ENCODE measurements around the gene COL24A1. TPM values are rescaled to one million over a fixed set of nuclear protein-coding genes. Genes with fewer than 3 reads are reported as not detected.
A peak's percentile ranks its signal among the peaks of the same experiment; 100 is the strongest.

The COL24A1 gene
- total and polyA plus RNA-seq, 2 of the 8 experiments (the other 6 are each of a cell fraction or from before 2014, with no cell fraction given): 0.23 to 1.1 TPM

DNA sequence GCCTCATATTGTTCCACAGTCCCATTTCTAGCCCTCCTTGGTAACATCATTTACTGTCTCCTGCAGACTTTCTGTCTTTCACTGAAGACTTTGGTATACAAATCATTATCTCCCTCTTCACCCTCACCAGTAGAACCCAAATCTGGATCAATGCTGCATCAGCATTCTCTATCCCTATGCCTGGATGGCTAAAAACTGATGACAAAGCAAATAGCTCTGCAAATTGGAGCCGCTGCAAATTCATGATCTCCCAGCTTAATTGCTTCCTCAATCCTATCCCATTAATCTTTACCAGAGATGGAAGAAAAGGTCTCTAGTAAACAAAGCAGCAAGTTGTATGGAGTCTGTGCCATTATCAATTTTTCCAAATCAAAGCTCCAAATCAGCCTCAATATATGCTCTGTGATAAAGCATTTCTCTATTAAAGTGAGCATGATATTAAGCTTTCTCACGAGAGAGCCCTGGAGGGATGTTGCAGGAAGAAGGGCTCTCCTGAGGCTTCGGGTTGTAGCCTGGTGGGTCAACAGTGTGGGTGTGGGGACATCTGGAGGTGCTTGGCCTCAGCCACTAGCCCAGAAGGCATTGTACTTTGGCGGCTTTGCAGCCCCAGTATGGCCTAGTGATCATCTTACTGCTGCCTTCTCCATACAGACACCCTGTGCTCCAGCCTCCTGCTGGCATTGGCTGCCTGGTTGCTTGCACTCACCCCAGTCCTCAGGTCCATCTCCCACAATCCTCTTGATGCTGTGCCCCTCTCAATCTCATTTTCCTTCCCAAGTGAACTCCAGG is 46.2 kb upstream of the COL24A1 start:
- H3K79me2 ChIP-seq (ENCODE audit: control insufficient read depth in 1 of 2, insufficient read depth in 2 of 2, low read length in 2 of 2): no peaks in the 10 kb centered on the region
- H3K4me3 ChIP-seq (ENCODE audit: extremely low read depth in 1 of 4, insufficient read depth in 2 of 4, low read depth in 3 of 4, low read length in 4 of 4): no peak overlapping the region
- H3K9me3 ChIP-seq (ENCODE audit: insufficient read depth in 2 of 2, low read depth in 1 of 2, low read length in 1 of 2): no peaks in the 10 kb centered on the region
- FAIRE-seq (no peak), DNase-seq (ENCODE audit: low read depth in 1 of 2, low spot score in 2 of 2) (no peak)
- H3K18ac ChIP-seq (ENCODE audit: extremely low read depth, low read length): no peak overlapping the region
- no peak overlapping the region for H3K9ac ChIP-seq (replicated peaks in 1 of 4; ENCODE audit: extremely low read depth in 1 of 4, low read depth in 3 of 4, low read length in 3 of 4)
- H3K56ac ChIP-seq (replicated peaks; ENCODE audit: insufficient read length, low read depth, low read length): no peak overlapping the region
- no peak overlapping the region for H4K5ac ChIP-seq (ENCODE audit: insufficient read length, low read depth, low read length)
- H2AFZ ChIP-seq (ENCODE audit: low read length): no peak overlapping the region
- no peak for TF ChIP-seq SUZ12 (IDR thresholded peaks at IDR 0.05; ENCODE audit: low read length)
- TF ChIP-seq MAFK (IDR thresholded peaks at IDR 0.05; ENCODE audit: low read depth, low read length): 0 out of 2 replicates have a peak, but pooled peaks have one; percentile 26
- TF ChIP-seq SAP30 (IDR thresholded peaks at IDR 0.05; ENCODE audit: insufficient read depth, insufficient replicate concordance, low read length): no peak
- H3K27ac ChIP-seq (ENCODE audit: low read depth, low read length): no peak overlapping the region
- H2BK12ac ChIP-seq (ENCODE audit: low read depth, low read length): no peak overlapping the region
- H4K91ac ChIP-seq (replicated peaks; ENCODE audit: insufficient read length, low read length): no peak overlapping the region
- POLR2A ChIA-PET (ENCODE audit: partially characterized antibody): no interaction called here
- no peak overlapping the region for H3K14ac ChIP-seq (ENCODE audit: insufficient read length)
- no peaks in the 10 kb centered on the region for H3K4me1 ChIP-seq (replicated peaks in 1 of 4; ENCODE audit: control insufficient read depth in 3 of 4, insufficient read depth in 4 of 4, low read length in 3 of 4)
- H2BK120ac ChIP-seq (replicated peaks; ENCODE audit: low read depth, low read length): no peak overlapping the region
- peaks cover 0 to 2% of the 10 kb centered on the region in 2 experiments for H4K20me1 ChIP-seq (replicated peaks in 1 of 2; ENCODE audit: control insufficient read depth in 1 of 2, insufficient read depth in 2 of 2, low read length in 2 of 2)
- no peaks in the 10 kb centered on the region for H3K23me2 ChIP-seq (ENCODE audit: low read depth, low read length)
- H3K4ac ChIP-seq (replicated peaks; ENCODE audit: insufficient read length, low read depth, low read length): no peak overlapping the region
- CTCF ChIA-PET (ENCODE audit: partially characterized antibody): no interaction called here
- no peak overlapping the region for H3K4me2 ChIP-seq (ENCODE audit: insufficient read depth in 1 of 2, low read depth in 2 of 2, low read length in 2 of 2)
- no peak overlapping the region for H2AK5ac ChIP-seq (ENCODE audit: low read depth, low read length)
- no peak overlapping the region for H2BK20ac ChIP-seq (ENCODE audit: low read length)
- H2BK15ac ChIP-seq (ENCODE audit: low read length): no peak overlapping the region
- WGBS, 2 experiments (ENCODE audit: extremely low coverage in 1 of 2, insufficient coverage in 1 of 2, insufficient read length in 1 of 2, insufficient replicate concordance in 2 of 2, low coverage in 1 of 2, low lambda C conversion rate in 2 of 2, missing lambda C conversion rate in 1 of 2): 91% methylated on average over 4 of the region's 4 CpGs; no CpG with 5 or more reads in 1 of the 2 experiments
- no peaks in the 10 kb centered on the region for H3K27me3 ChIP-seq (replicated peaks in 1 of 4; ENCODE audit: control insufficient read depth in 3 of 4, extremely low read depth in 1 of 4, insufficient read depth in 3 of 4, low read length in 3 of 4)
- H3K23ac ChIP-seq (ENCODE audit: insufficient read length): no peak overlapping the region
- H4K8ac ChIP-seq (ENCODE audit: extremely low read depth, insufficient read depth, low read length): no peak overlapping the region
- H3K79me1 ChIP-seq (ENCODE audit: low read depth, low read length): no peaks in the 10 kb centered on the region
- H3K36me3 ChIP-seq (ENCODE audit: control insufficient read depth in 2 of 4, insufficient read depth in 4 of 4, low read length in 3 of 4): no peaks in the 10 kb centered on the region
- H2BK5ac ChIP-seq (ENCODE audit: low read depth, low read length): no peak overlapping the region

Measured in H1 (cell line).